Neural crest cell (in vitro differentiated cells): ENCODE results near the gene TBCD. TPM values are rescaled to one million over a fixed set of nuclear protein-coding genes. Genes with fewer than 3 reads are reported as not detected.

Experiments
- DNase-seq: peaks from one replicate; pipeline ENCODE4 v3.0.0; 2021; ENCODE audit warnings: low read depth, mixed read lengths, low spot score
- H3K27ac Mint-ChIP-seq: one replicate; pipeline ENCODE4 v1.8.0; 2021; ENCODE audit warnings: mild to moderate bottlenecking, mixed read lengths; ENCODE audit not compliant: unreplicated experiment
- H3K27me3 Mint-ChIP-seq: 2 replicates; pipeline ENCODE4 v1.8.0; 2021; ENCODE audit warnings: low read depth, mild to moderate bottlenecking, mixed read lengths
- H3K36me3 Mint-ChIP-seq: 2 replicates; pipeline ENCODE4 v1.8.0; 2021; ENCODE audit warnings: low read depth, mild to moderate bottlenecking, mixed read lengths
- H3K4me1 Mint-ChIP-seq: 2 replicates; pipeline ENCODE4 v1.8.0; 2021; ENCODE audit warnings: mixed read lengths
- H3K4me3 Mint-ChIP-seq: one replicate; pipeline ENCODE4 v1.8.0; 2021; ENCODE audit warnings: mild to moderate bottlenecking, mixed read lengths
- H3K9me3 Mint-ChIP-seq: 2 replicates; pipeline ENCODE4 v1.8.0; 2021; ENCODE audit warnings: mixed read lengths
- CTCF ChIP-seq: fragments of 200-600 bp; sonication (generic); conservative IDR thresholded peaks from 2 replicates; pipeline ENCODE4 v1.5.0; 2021; ENCODE audit warnings: antibody characterized with exemption, mild to moderate bottlenecking
- total RNA-seq: library from RNA; stranded (reverse); gene quantifications from 2 replicates; pipeline ENCODE4 v1.2.1, GENCODE V29; 2021

Gene TBCD
- total RNA-seq, 1 donor from 2014 or later = 166 TPM

GRCh38 chr17:82913304-82914043, 161.6 kb downstream of the TBCD start:
- peak overlapping the region; percentile 35 for H3K27ac Mint-ChIP-seq
- DNase-seq = no peak
- TF ChIP-seq CTCF = peak; percentile 34
- H3K4me3 Mint-ChIP-seq = no peak overlapping the region
- H3K36me3 Mint-ChIP-seq = peaks cover 5% of the 10 kb centered on the region
- peaks cover 4% of the 10 kb centered on the region for H3K4me1 Mint-ChIP-seq
- H3K9me3 Mint-ChIP-seq = no peaks in the 10 kb centered on the region
- no peaks in the 10 kb centered on the region for H3K27me3 Mint-ChIP-seq

GRCh38 chr17:82914375-82914774, 162.5 kb downstream of the TBCD start:
- peaks cover 4% of the 10 kb centered on the region for H3K4me1 Mint-ChIP-seq
- no peaks in the 10 kb centered on the region for H3K9me3 Mint-ChIP-seq
- H3K4me3 Mint-ChIP-seq = no peak overlapping the region
- no peak overlapping the region for H3K27ac Mint-ChIP-seq
- H3K36me3 Mint-ChIP-seq = peaks cover 7% of the 10 kb centered on the region
- no peak for DNase-seq
- TF ChIP-seq CTCF = no peak
- no peaks in the 10 kb centered on the region for H3K27me3 Mint-ChIP-seq

- DNase-seq = no peak
- Mint-ChIP-seq H3K27ac (no peak overlapping the region), H3K27me3 (no peaks in the 10 kb centered on the region), H3K4me1 (peaks cover 4% of the 10 kb centered on the region), H3K36me3 (peaks cover 12% of the 10 kb centered on the region), H3K4me3 (no peak overlapping the region), H3K9me3 (no peaks in the 10 kb centered on the region)
- no peak for TF ChIP-seq CTCF
Measured at GRCh38 chr17:82915010-82915756, 163.3 kb downstream of the TBCD start.

- Mint-ChIP-seq H3K27ac (no peak overlapping the region), H3K36me3 (peaks cover 12% of the 10 kb centered on the region), H3K9me3 (no peaks in the 10 kb centered on the region), H3K4me1 (peaks cover 4% of the 10 kb centered on the region), H3K4me3 (no peak overlapping the region), H3K27me3 (no peaks in the 10 kb centered on the region)
- TF ChIP-seq CTCF = no peak
- DNase-seq = no peak
Measured at GRCh38 chr17:82915757-82916027, 163.8 kb downstream of the TBCD start.

GRCh38 chr17:82917699-82918345, 166.0 kb downstream of the TBCD start:
- peak; percentile 45 for TF ChIP-seq CTCF
- no peak overlapping the region for H3K4me3 Mint-ChIP-seq
- no peaks in the 10 kb centered on the region for H3K27me3 Mint-ChIP-seq
- DNase-seq = peak; percentile 19
- no peak overlapping the region for H3K27ac Mint-ChIP-seq
- H3K9me3 Mint-ChIP-seq = no peaks in the 10 kb centered on the region
- peaks cover 13% of the 10 kb centered on the region for H3K36me3 Mint-ChIP-seq
- H3K4me1 Mint-ChIP-seq = peaks cover 4% of the 10 kb centered on the region
